ENCODE results near the gene ADCY10. TPM values are rescaled to one million over a fixed set of nuclear protein-coding genes. Genes with fewer than 3 reads are reported as not detected.

The ADCY10 gene
- total and polyA plus RNA-seq, 2 of the 8 experiments (the other 6 are each of a cell fraction or from before 2014, with no cell fraction given) = 0.02 TPM; not detected in 1

GRCh38 chr1:167815650-167816049 is 98.3 kb downstream of the ADCY10 start (continued):
- no peak for TF ChIP-seq ATF3 (IDR thresholded peaks at IDR 0.05; ENCODE audit: insufficient read depth, low read depth, low read length)
